ENCODE measurements around the gene TMEM204.
"Not testable (repeated sequence)": the region's sequence is repeated elsewhere in the genome, so short reads cannot be mapped to it uniquely, and the experiment has no call there.

TMEM204 gene

DNA sequence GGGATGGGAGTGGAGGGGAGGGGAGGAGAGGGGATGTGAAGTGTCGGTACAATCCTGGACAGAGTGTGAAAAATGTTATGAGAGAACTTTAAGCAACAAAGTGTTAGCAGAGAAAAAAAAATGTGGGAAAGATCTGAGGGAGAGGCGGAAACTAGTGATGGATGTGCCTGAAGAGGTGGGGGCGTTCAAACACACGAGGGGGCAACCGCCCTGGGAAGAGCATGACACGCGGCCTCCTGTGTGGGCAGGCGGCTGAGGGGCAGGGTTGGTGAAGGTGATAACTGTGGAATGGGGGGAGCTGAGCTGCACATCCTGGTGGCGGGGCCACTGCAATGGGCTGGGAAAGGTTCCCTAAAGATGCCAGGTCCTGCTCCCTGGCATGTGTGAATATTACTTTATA, 48.3 kb downstream of the TMEM204 start:
- H3K4me1 Mint-ChIP-seq = no peaks in the 10 kb centered on the region
- peaks cover 8 to 33% of the 10 kb centered on the region in 2 donors for H3K36me3 Mint-ChIP-seq
- no peak overlapping the region for H3K27ac Mint-ChIP-seq
- peaks cover 4 to 6% of the 10 kb centered on the region in 2 donors for H3K9me3 Mint-ChIP-seq
- DNase-seq = no peak
- H3K27me3 Mint-ChIP-seq = no peaks in the 10 kb centered on the region
- H3K4me3 Mint-ChIP-seq = no peak overlapping the region
- ATAC-seq (replicated peaks) = no peak

- DNase-seq = no peak
Measured at GRCh38 chr16:1583180-1583579, 49.7 kb downstream of the TMEM204 start.

GRCh38 chr16:1584926-1585484, 51.5 kb downstream of the TMEM204 start:
- ATAC-seq (replicated peaks) (no peak), DNase-seq (no peak)
- Mint-ChIP-seq H3K4me3 (no peak overlapping the region), H3K9me3 (peaks cover 4 to 6% of the 10 kb centered on the region in 2 donors), H3K36me3 (peaks cover 8 to 32% of the 10 kb centered on the region in 2 donors), H3K27me3 (no peaks in the 10 kb centered on the region), H3K27ac (peak overlapping the region; percentile 83), H3K4me1 (no peaks in the 10 kb centered on the region)

More at GRCh38 chr16:1583180-1583579, 49.7 kb downstream of the TMEM204 start:
- Mint-ChIP-seq H3K27me3 (no peaks in the 10 kb centered on the region), H3K9me3 (peaks cover 4 to 6% of the 10 kb centered on the region in 2 donors), H3K36me3 (peaks cover 8 to 37% of the 10 kb centered on the region in 2 donors), H3K4me3 (no peak overlapping the region), H3K27ac (no peak overlapping the region), H3K4me1 (no peaks in the 10 kb centered on the region)
- ATAC-seq (replicated peaks) = no peak

GRCh38 chr16:1590366-1590765, 56.9 kb downstream of the TMEM204 start:
- Mint-ChIP-seq H3K9me3 (no peaks in the 10 kb centered on the region), H3K36me3 (peaks cover 0 to 6% of the 10 kb centered on the region in 2 donors), H3K4me3 (no peak overlapping the region), H3K27me3 (no peaks in the 10 kb centered on the region), H3K4me1 (no peaks in the 10 kb centered on the region), H3K27ac (no peak overlapping the region)
- DNase-seq = no peak
- no peak for ATAC-seq (replicated peaks)

- no peaks in the 10 kb centered on the region for H3K9me3 Mint-ChIP-seq
- no peaks in the 10 kb centered on the region for H3K27me3 Mint-ChIP-seq
- ATAC-seq (replicated peaks) (no peak), DNase-seq (no peak)
- H3K4me3 Mint-ChIP-seq = no peak overlapping the region
- no peaks in the 10 kb centered on the region for H3K4me1 Mint-ChIP-seq
- peaks cover 0 to 6% of the 10 kb centered on the region in 2 donors for H3K36me3 Mint-ChIP-seq
- H3K27ac Mint-ChIP-seq = no peak overlapping the region
Measured at GRCh38 chr16:1590930-1591705, 57.7 kb downstream of the TMEM204 start.

DNA sequence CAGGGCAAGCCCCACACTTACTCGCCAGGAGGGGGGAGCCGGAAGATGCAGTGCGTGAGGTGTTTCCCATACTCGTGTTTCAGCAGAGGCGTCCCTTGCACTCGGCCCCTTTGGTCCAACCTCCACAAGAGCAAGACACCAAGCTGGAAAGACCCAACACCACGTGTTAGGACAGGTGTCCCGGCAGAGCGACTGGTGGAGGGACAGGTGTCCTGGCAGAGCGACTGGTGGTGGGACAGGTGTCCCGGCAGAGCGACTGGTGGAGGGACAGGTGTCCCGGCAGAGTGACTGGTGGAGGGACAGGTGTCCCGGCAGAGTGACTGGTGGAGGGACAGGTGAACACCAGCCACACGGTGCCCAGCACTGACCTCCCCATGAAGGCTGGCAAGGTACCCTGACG, 59.0 kb downstream of the TMEM204 start:
- no peaks in the 10 kb centered on the region for H3K9me3 Mint-ChIP-seq
- H3K36me3 Mint-ChIP-seq = peaks cover 0 to 2% of the 10 kb centered on the region in 2 donors
- ATAC-seq (replicated peaks) (no peak), DNase-seq (no peak)
- H3K27ac Mint-ChIP-seq = no peak overlapping the region
- H3K4me3 Mint-ChIP-seq = no peak overlapping the region
- H3K4me1 Mint-ChIP-seq = no peaks in the 10 kb centered on the region
- no peaks in the 10 kb centered on the region for H3K27me3 Mint-ChIP-seq

GRCh38 chr16:1595511-1595910, 62.0 kb downstream of the TMEM204 start:
- not testable (repeated sequence) for H3K9me3 Mint-ChIP-seq; ATAC-seq (replicated peaks); H3K27me3 Mint-ChIP-seq; H3K4me3 Mint-ChIP-seq; H3K27ac Mint-ChIP-seq; DNase-seq; H3K36me3 Mint-ChIP-seq; H3K4me1 Mint-ChIP-seq

GRCh38 chr16:1596516-1596915, 63.0 kb downstream of the TMEM204 start:
- no peak overlapping the region for H3K27ac Mint-ChIP-seq
- no peak overlapping the region for H3K4me3 Mint-ChIP-seq
- no peak for DNase-seq
- no peaks in the 10 kb centered on the region for H3K4me1 Mint-ChIP-seq
- H3K9me3 Mint-ChIP-seq = no peaks in the 10 kb centered on the region
- peaks cover 9% of the 10 kb centered on the region in 2 donors for H3K36me3 Mint-ChIP-seq
- no peaks in the 10 kb centered on the region for H3K27me3 Mint-ChIP-seq
- no peak for ATAC-seq (replicated peaks)

GRCh38 chr16:1597154-1597553, 63.7 kb downstream of the TMEM204 start:
- no peaks in the 10 kb centered on the region for H3K9me3 Mint-ChIP-seq
- H3K36me3 Mint-ChIP-seq = peaks cover 9% of the 10 kb centered on the region in 2 donors
- no peaks in the 10 kb centered on the region for H3K4me1 Mint-ChIP-seq
- DNase-seq (no peak), ATAC-seq (replicated peaks) (no peak)
- H3K4me3 Mint-ChIP-seq = no peak overlapping the region
- no peaks in the 10 kb centered on the region for H3K27me3 Mint-ChIP-seq
- no peak overlapping the region for H3K27ac Mint-ChIP-seq

GRCh38 chr16:1601031-1601430, 67.6 kb downstream of the TMEM204 start:
- DNase-seq = no peak
- no peaks in the 10 kb centered on the region for H3K4me1 Mint-ChIP-seq

GRCh38 chr16:1601489-1601888, 68.0 kb downstream of the TMEM204 start:
- Mint-ChIP-seq H3K36me3 (peaks cover 9 to 20% of the 10 kb centered on the region in 2 donors), H3K4me1 (no peaks in the 10 kb centered on the region), H3K27me3 (no peaks in the 10 kb centered on the region), H3K27ac (no peak overlapping the region), H3K9me3 (no peaks in the 10 kb centered on the region), H3K4me3 (no peak overlapping the region)
- ATAC-seq (replicated peaks) = no peak
- no peak for DNase-seq

More at GRCh38 chr16:1601031-1601430, 67.6 kb downstream of the TMEM204 start:
- ATAC-seq (replicated peaks) = no peak
- no peaks in the 10 kb centered on the region for H3K27me3 Mint-ChIP-seq
- peaks cover 9 to 20% of the 10 kb centered on the region in 2 donors for H3K36me3 Mint-ChIP-seq
- H3K27ac Mint-ChIP-seq = no peak overlapping the region
- H3K4me3 Mint-ChIP-seq = no peak overlapping the region
- H3K9me3 Mint-ChIP-seq = no peaks in the 10 kb centered on the region

DNA sequence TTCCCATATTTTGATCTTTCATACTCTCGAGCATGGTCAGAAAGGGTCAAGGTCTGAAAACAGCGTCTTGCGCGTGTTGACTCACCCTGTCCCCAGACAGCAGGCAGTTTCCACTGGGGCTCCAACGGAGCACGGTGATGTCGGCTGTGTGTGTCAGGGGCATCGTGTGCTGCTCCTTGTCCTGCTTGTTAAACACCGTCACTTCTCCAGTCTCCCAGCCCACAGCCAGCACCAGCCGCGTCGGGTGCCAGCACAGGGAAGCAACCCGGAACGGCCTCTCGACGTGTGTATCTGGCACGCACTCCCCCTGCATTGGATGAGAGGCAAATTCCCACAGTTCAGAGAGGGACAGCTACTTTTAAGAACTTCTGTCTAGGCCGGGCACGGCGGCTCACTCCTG, 68.8 kb downstream of the TMEM204 start:
- ATAC-seq (replicated peaks) (no peak), DNase-seq (no peak)
- Mint-ChIP-seq H3K27me3 (no peaks in the 10 kb centered on the region), H3K4me3 (no peak overlapping the region), H3K36me3 (peaks cover 10 to 24% of the 10 kb centered on the region in 2 donors), H3K9me3 (no peaks in the 10 kb centered on the region), H3K4me1 (peaks cover 0 to 8% of the 10 kb centered on the region in 2 donors), H3K27ac (no peak overlapping the region)

Data from stimulated activated naive B cell treated with anti-CD40 and anti-IgM and Interleukin-4, amounts not matched to agents 10 μg/mL and 1 μg/mL and 100 μg/mL, for 72 hours (primary cell).